Chondrocyte (in vitro differentiated cells): Measurements from ENCODE around the gene HHAT. TPM values are rescaled to one million over a fixed set of nuclear protein-coding genes. Genes with fewer than 3 reads are reported as not detected.

Experiments
- DNase-seq: peaks from one replicate; pipeline ENCODE4 v3.0.0; 2021; ENCODE audit warnings: mixed read lengths, low spot score
- H3K27ac Mint-ChIP-seq: one replicate; pipeline ENCODE4 v1.8.0; 2021; ENCODE audit warnings: mild to moderate bottlenecking, moderate library complexity, mixed read lengths; ENCODE audit not compliant: unreplicated experiment
- H3K27me3 Mint-ChIP-seq: 2 replicates; pipeline ENCODE4 v1.8.0; 2021; ENCODE audit warnings: low read depth, mixed read lengths
- H3K36me3 Mint-ChIP-seq: 2 replicates; pipeline ENCODE4 v1.8.0; 2021; ENCODE audit warnings: low read depth, mixed read lengths
- H3K4me1 Mint-ChIP-seq: 2 replicates; pipeline ENCODE4 v1.8.0; 2021; ENCODE audit warnings: low read depth, mild to moderate bottlenecking, mixed read lengths
- H3K4me3 Mint-ChIP-seq: one replicate; pipeline ENCODE4 v1.8.0; 2021; ENCODE audit warnings: mild to moderate bottlenecking, moderate library complexity, mixed read lengths; ENCODE audit not compliant: unreplicated experiment
- H3K9me3 Mint-ChIP-seq: 2 replicates; pipeline ENCODE4 v1.8.0; 2021; ENCODE audit warnings: low read depth, mixed read lengths
- CTCF ChIP-seq: fragments of 200-600 bp; sonication (generic); IDR thresholded peaks from 2 replicates; pipeline ENCODE4 v1.5.0; 2021; ENCODE audit warnings: antibody characterized with exemption, mild to moderate bottlenecking, moderate library complexity
- total RNA-seq: library from RNA; stranded (reverse); gene quantifications from 3 replicates; pipeline ENCODE4 v1.2.1, GENCODE V29; 2021

Gene HHAT
- total RNA-seq, 1 donor from 2014 or later = 6.4 TPM

- H3K4me1 Mint-ChIP-seq = peaks cover 14% of the 10 kb centered on the region
- H3K9me3 Mint-ChIP-seq = peaks cover 12% of the 10 kb centered on the region
- no peak overlapping the region for H3K27ac Mint-ChIP-seq
- H3K4me3 Mint-ChIP-seq = no peak overlapping the region
- TF ChIP-seq CTCF = no peak
- no peaks in the 10 kb centered on the region for H3K27me3 Mint-ChIP-seq
- H3K36me3 Mint-ChIP-seq = peaks cover 2% of the 10 kb centered on the region
- DNase-seq = no peak
Observed at GRCh38 chr1:210475806-210476205, 147.1 kb downstream of the HHAT start.

DNA sequence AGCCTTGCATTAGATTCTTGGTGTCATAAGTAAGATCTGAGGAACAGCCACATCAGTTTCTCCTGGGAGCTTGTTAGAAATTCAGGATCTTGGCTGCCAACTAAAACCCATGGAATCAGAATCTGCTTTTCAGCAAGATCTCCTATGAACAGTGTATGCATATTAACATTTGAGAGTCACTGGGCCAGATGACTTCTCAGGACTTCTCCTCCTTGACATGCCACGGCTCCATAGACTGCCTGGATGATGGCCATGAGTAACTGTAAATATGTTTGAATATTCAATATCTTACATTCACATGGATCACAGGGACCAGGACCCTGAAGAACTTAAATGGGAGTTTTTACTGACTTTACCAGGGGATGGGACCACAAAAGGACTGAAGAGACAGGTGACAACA is 148.0 kb downstream of the HHAT start:
- no peak for DNase-seq
- Mint-ChIP-seq H3K9me3 (peaks cover 12% of the 10 kb centered on the region), H3K27me3 (no peaks in the 10 kb centered on the region), H3K4me1 (peaks cover 14% of the 10 kb centered on the region), H3K36me3 (peaks cover 2% of the 10 kb centered on the region), H3K27ac (no peak overlapping the region), H3K4me3 (no peak overlapping the region)
- no peak for TF ChIP-seq CTCF

- H3K27ac Mint-ChIP-seq = peak overlapping the region; percentile 58
- no peak for TF ChIP-seq CTCF
Observed at GRCh38 chr1:210477328-210477924, 148.7 kb downstream of the HHAT start.

DNA sequence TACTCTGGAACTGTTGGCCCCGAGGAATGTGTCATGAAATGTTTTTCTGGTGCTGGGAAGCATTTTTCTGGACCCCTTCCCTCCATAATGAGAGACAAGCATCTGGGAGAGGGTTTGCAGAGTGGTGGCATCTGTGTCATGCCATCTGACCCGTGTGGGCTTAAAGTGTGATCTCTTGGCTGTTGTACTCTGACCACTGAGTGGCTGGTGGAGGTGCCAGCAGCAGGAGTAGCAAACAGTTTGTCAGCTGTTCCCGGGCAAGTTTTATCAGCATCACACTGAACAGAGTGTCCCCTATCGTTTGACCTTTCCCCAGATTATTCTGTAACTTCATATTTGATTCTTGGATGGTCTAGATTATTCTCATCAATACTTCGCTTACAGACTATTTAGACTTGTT is 150.1 kb downstream of the HHAT start:
- Mint-ChIP-seq H3K4me3 (no peak overlapping the region), H3K9me3 (peaks cover 12% of the 10 kb centered on the region), H3K27me3 (no peaks in the 10 kb centered on the region), H3K4me1 (peaks cover 14% of the 10 kb centered on the region), H3K27ac (no peak overlapping the region), H3K36me3 (peaks cover 2% of the 10 kb centered on the region)
- DNase-seq = no peak
- no peak for TF ChIP-seq CTCF

More at GRCh38 chr1:210477328-210477924, 148.7 kb downstream of the HHAT start:
- peaks cover 14% of the 10 kb centered on the region for H3K4me1 Mint-ChIP-seq
- no peaks in the 10 kb centered on the region for H3K27me3 Mint-ChIP-seq
- DNase-seq = no peak
- peaks cover 2% of the 10 kb centered on the region for H3K36me3 Mint-ChIP-seq
- H3K9me3 Mint-ChIP-seq = peaks cover 12% of the 10 kb centered on the region
- no peak overlapping the region for H3K4me3 Mint-ChIP-seq

DNA sequence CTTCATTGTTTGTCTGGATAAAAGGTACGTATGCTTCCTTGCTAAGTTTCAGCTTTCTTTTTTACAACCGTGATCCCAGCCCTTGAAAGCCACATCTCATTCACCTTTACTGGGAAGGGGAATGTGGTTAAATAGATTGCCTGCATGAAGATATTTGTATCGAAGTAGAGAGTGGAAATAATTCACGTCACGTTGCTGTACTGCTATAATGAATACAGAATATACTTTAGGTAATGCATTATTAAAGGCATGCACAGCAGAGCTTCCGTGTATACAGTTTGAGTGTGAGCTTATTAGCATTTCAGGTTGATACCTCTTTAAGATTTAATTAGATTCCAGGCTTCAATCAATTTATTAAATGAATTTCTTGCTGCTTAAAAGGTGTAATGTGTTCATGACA is 153.8 kb downstream of the HHAT start:
- no peak for DNase-seq
- Mint-ChIP-seq H3K27me3 (no peaks in the 10 kb centered on the region), H3K27ac (no peak overlapping the region), H3K4me1 (peaks cover 5% of the 10 kb centered on the region), H3K9me3 (peaks cover 5% of the 10 kb centered on the region), H3K4me3 (no peak overlapping the region), H3K36me3 (no peaks in the 10 kb centered on the region)
- TF ChIP-seq CTCF = no peak
